HK-2 (cell line): ENCODE measurements around the gene ERBIN.
"Not testable (repeated sequence)": the region's sequence is repeated elsewhere in the genome, so short reads cannot be mapped to it uniquely, and the experiment has no call there.

ENCODE experiments used
- DNase-seq: peaks from one replicate; pipeline ENCODE4 v3.0.0-alpha.2; 2018; ENCODE audit not compliant: unreplicated experiment

Gene ERBIN, protein sequence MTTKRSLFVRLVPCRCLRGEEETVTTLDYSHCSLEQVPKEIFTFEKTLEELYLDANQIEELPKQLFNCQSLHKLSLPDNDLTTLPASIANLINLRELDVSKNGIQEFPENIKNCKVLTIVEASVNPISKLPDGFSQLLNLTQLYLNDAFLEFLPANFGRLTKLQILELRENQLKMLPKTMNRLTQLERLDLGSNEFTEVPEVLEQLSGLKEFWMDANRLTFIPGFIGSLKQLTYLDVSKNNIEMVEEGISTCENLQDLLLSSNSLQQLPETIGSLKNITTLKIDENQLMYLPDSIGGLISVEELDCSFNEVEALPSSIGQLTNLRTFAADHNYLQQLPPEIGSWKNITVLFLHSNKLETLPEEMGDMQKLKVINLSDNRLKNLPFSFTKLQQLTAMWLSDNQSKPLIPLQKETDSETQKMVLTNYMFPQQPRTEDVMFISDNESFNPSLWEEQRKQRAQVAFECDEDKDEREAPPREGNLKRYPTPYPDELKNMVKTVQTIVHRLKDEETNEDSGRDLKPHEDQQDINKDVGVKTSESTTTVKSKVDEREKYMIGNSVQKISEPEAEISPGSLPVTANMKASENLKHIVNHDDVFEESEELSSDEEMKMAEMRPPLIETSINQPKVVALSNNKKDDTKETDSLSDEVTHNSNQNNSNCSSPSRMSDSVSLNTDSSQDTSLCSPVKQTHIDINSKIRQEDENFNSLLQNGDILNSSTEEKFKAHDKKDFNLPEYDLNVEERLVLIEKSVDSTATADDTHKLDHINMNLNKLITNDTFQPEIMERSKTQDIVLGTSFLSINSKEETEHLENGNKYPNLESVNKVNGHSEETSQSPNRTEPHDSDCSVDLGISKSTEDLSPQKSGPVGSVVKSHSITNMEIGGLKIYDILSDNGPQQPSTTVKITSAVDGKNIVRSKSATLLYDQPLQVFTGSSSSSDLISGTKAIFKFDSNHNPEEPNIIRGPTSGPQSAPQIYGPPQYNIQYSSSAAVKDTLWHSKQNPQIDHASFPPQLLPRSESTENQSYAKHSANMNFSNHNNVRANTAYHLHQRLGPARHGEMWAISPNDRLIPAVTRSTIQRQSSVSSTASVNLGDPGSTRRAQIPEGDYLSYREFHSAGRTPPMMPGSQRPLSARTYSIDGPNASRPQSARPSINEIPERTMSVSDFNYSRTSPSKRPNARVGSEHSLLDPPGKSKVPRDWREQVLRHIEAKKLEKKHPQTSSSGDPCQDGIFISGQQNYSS (N-terminal part only)

DNA sequence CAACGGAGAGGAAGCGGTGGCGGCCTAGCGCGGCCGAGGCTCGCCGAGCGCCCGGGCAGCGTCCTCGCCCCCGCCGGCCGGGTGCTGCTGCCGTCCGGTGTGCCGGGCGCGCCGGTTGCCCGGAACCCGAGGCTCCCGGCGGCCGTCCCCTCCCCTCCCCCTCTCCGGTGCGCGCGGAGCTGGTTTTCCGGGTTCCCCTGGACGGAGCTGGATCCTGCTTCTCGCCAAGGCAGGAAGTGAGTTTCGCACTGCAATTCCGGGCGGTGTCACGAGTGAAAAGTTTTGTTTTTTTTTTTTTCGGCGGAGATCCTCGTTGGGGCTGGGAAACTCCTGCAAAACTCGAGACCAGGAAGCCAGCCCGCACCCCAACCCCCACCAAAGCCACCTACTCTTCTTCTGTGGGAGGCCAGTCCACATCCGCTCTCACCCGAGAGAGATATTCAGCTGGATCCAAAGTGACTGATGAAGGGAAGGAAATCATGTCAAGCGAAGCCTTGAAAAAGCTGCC is at the start of gene ERBIN:
Gene ERBIN (plus strand): TSS at position 300 of the 508 bp plus-strand sequence. CDS start 66,144 bp downstream, outside the sequence.
- peak; percentile 73 for DNase-seq

DNA sequence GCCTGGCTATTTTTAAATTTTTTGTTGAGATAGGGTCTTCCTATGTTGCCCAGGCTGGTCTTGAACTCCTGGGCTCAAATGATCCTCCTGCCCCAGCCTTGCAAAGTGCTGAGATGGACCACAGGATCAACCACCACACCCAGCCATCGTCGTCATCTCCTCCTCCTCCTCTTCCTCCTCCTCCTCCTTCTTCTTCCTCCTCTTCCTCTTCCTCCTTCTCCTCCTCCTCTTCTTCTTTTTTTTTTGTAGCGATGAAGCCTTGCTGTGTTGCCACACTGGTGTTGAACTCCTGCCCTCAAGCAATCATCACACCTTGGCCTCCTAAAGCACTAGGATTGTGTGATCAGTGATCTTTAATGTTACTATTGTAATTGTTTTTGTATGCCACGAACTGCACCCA is 49.4 kb upstream of the ERBIN start:
- DNase-seq = no peak

DNA sequence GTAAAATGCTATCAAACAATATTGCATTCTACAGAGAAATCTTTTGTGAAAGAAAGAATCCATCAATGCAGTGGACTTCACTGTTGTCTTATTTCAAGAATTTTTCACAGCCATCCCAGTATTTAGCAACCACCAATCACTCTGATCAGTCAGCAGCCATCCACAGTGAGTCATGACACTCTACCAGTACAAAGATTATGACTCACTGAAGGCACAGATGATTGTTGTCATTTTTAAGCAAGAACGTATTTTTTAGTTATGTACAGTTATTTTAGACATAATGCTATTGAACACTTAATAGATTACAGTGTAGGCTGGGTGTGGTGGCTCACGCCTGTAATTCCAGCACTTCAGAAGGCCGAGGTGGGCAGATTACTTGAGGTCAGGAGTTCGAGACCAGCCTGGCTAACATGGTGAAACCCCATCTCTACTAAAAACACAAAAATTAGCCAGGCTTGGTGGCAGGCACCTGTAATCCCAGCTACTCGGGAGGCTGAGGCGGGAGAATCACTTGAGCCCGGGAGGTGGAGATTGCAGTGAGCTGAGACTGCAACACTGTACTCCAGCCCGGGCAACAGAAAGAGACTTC is 46.6 kb upstream of the ERBIN start:
- not testable (repeated sequence) for DNase-seq

DNA sequence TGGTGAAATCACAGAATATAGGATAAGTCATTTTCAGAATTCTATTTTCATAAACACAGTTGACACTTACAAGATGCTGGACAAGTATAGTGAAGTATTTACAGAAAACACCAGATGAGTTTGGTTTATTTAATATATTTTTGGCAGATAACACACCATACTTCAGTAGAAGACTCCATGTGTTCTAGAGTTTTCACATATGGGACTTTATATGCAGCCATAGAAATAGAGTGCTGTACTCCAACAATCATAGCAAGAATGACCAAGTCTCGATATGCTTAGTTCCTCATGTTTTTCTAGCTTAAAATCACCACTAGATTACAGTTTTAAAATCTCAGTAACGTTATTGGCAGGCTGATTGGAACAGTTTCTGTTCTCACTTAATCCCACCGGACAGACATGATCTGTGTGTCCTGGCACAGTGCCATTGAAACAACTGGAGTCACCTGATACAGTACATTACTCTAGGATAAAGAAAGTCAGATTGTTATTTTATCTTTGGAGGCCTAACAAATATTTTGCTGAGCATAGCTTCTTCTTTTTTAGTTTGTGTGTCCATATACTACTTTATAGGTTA is 45.8 kb upstream of the ERBIN start:
- DNase-seq = no peak

GRCh38 chr5:65882278-65882677 is 44.1 kb upstream of the ERBIN start:
- DNase-seq = no peak

DNA sequence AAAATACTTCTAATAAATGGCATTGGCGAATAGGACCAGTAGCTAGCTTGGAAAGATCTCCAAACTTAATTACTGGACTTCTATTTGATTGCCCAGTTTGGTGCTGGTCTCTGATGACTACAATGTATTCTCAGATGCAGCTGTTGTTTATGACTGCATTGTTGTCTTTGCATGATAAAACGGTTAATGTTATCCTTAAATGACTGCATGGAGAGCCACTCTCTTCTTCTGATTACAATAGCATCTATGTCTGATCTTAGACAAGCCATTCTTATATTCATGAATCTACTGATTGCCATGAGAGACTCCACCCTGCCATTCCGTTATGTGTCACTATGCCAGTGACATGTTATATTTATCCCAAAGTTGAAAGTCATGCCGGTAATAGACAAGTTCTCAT is 42.9 kb upstream of the ERBIN start:
- no peak for DNase-seq

DNA sequence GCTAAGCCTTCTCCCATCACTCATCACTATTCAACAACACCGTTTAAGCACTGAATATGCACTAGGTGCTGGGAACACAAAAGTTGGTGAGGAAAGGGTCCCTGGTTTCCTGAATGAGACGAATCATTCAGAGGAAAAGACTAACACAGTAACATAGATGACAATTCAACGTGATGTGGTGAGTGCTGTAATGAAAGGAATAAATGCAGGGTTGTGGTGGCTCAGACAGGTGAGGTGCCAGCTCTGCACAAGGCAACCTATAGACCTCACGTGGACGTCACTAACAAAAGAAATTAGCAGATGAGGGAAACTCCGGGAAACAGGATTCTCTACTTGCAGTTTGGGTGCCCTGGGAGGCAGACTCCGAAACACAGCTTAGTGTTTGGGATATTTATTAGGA is 40.0 kb upstream of the ERBIN start:
- no peak for DNase-seq

- not testable (repeated sequence) for DNase-seq
These were observed 34.4 kb upstream of the ERBIN start for GRCh38 chr5:65892024-65892423.

DNA sequence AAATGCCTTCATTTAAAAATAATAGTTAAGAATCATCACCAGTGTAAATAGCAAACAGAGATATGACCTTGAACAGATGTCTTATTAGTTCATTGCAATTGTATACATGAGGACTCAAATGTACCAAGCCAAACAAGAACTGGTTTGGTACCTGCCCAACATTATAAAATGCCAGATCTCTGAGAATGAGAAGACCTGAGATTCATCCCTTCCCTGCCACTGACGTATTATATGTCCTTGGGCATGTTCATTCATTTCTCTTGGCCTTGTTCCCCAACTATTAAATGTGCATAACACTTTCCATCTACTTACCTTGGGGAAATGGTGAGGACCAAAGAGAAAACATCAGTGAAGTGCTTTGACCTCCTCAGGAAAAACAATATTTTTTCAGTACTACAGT is 33.6 kb upstream of the ERBIN start:
- DNase-seq = no peak

- DNase-seq = no peak
These were observed 32.5 kb upstream of the ERBIN start for GRCh38 chr5:65893749-65894430.

- DNase-seq = no peak
These were observed 30.5 kb upstream of the ERBIN start for GRCh38 chr5:65895891-65896290.

DNA sequence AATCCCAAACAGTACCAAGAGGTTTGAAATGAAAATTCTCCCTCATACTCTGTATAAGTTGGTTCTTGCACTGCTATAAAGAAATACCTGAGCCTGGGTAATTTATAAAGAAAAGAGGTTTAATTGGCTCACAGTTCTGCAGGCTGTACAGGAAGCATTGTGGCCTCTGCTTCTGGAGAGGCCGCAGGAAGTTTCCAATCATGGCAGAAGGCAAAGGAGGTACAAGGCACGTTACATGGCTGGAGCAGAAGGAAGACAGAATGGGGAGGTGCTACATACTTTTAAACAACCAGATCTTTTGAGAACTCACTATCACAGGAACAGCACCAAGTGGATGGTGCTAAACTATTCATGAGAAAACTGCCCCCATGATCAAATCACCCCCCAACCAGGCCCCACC is 25.6 kb upstream of the ERBIN start:
- DNase-seq = no peak

GRCh38 chr5:65902104-65902503 is 24.3 kb upstream of the ERBIN start:
- no peak for DNase-seq

GRCh38 chr5:65903581-65903980 is 22.8 kb upstream of the ERBIN start:
- no peak for DNase-seq

GRCh38 chr5:65906256-65906655 is 20.1 kb upstream of the ERBIN start:
- DNase-seq = no peak

DNA sequence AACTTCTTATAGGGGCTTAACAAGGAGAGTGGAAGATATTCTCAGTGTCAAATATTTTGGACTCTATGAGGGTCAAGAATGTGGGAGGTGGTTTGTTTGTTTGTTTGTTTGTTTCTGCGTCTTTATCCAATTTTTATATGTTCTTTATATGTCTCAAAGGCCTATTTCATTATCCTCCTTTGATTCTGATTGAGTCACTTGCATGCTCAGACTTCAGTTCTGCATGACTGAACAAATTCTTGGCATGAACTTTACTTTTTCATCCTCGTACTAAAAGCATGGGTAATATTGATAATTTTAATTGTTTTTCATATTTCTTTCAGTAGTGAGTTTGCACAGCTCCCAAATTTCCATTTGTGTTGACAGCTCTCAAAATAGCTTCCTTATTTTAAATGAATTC is 19.2 kb upstream of the ERBIN start:
- no peak for DNase-seq

DNA sequence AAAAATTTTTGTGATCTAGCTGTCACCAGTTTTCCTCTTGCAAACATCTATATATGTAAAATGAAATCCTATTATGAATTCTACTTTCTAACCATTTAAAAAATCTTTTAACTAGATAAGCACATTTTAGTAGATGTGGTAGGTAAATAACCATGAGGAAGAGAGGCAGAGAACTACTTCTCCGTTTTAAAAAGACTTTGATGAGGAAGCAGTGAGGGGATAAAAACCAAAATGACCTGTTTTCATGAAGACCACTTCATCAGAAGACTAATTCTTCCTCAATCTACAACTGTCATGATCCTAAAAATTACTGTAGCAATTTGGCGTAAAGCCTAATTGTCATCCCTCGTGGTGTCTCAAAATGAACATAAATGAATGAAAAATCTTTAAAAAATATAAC is 15.7 kb upstream of the ERBIN start:
- no peak for DNase-seq

DNA sequence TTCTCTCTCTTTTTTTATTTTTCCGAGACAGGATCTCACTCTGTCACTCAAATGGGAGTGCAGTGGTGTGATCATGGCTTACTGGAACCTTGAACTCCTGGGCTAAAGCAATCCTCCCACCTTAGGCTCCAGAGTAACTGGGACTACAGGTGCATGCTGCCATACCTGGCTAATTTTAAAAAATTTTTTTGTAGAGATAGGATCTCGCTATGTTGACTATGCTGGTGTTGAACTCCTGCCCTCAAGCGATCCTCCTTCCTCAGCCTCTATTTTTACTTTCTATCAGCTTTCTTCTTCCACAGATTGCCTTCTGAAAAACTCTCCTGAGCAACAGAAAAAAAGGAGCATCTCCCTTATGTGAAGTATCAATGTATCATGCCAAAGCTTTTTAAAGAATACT is 14.1 kb upstream of the ERBIN start:
- DNase-seq = no peak

GRCh38 chr5:65913519-65913918 is 12.9 kb upstream of the ERBIN start:
- no peak for DNase-seq

DNA sequence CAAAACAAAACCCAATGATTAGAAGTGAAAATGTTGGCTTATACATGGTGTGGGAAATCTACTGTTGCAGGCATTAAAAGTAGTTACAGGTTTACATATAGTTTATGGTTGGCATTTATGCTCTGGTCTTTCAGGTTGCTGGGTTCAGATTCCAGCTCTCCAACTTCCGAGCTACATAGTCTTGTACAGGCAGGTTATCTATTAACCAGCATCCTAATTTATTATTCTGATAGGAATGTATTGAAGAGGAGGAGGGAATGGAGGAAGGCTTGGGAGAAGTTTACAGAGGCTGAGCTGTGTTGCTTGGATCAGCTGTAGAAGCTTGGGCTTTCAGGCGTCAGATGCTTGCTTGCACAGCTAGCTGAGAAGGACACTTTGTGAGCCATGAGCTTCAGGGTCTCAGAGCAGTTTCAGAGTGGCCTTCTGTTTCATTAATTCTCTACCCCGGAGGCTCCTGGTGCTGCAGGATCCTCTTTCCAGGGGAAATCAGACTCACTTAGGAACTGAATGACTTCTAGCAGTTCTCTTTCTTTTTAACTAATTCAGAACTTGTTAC is 11.7 kb upstream of the ERBIN start:
- no peak for DNase-seq
